ENCODE data around the gene SERPINH1. TPM values are rescaled to one million over a fixed set of nuclear protein-coding genes. Genes with fewer than 3 reads are reported as not detected.

SERPINH1 gene
- polyA plus RNA-seq, 4 donors = 8.1 to 151 (median 33.6) TPM

GRCh38 chr11:75556275-75556674, 5.8 kb upstream of the SERPINH1 start:
- Histone ChIP-seq H3K4me1 (ENCODE audit: control insufficient read depth in 3 of 3, insufficient read depth in 2 of 3, low read depth in 1 of 3, low read length in 2 of 3) (peaks cover 0 to 36% (median 2%) of the 10 kb centered on the region in 3 donors), H3K27ac (ENCODE audit: low read depth in 1 of 3, low read length in 2 of 3) (no peak overlapping the region), H3K36me3 (ENCODE audit: control insufficient read depth in 3 of 3, insufficient read depth in 2 of 3, low read depth in 1 of 3, low read length in 3 of 3) (no peaks in the 10 kb centered on the region), H3K4me3 (ENCODE audit: low read depth in 1 of 3, low read length in 3 of 3) (no peak overlapping the region), H3K9me3 (ENCODE audit: control insufficient read depth in 2 of 2, insufficient read depth in 1 of 2, low read depth in 1 of 2, low read length in 1 of 2) (no peaks in the 10 kb centered on the region), H3K27me3 (ENCODE audit: control insufficient read depth in 3 of 3, insufficient read depth in 3 of 3, low read length in 3 of 3) (no peaks in the 10 kb centered on the region)
- no peak for FAIRE-seq
- no peak for DNase-seq
- 76 to 87% (median 86%) methylated on average over 3 of the region's 3 CpGs for WGBS, 3 donors

GRCh38 chr11:75557666-75558494, 4.2 kb upstream of the SERPINH1 start:
- H3K36me3 ChIP-seq (ENCODE audit: control insufficient read depth in 3 of 3, insufficient read depth in 2 of 3, low read depth in 1 of 3, low read length in 3 of 3) = no peaks in the 10 kb centered on the region
- H3K4me3 ChIP-seq (ENCODE audit: low read depth in 1 of 3, low read length in 3 of 3) = no peak overlapping the region
- H3K27ac ChIP-seq (ENCODE audit: low read depth in 1 of 3, low read length in 2 of 3) = peak overlapping the region in 2 of 3 donors; percentile 68 to 88
- no peaks in the 10 kb centered on the region for H3K9me3 ChIP-seq (ENCODE audit: control insufficient read depth in 2 of 2, insufficient read depth in 1 of 2, low read depth in 1 of 2, low read length in 1 of 2)
- 58 to 87% (median 79%) methylated on average over 16 to 17 of the region's 17 CpGs for WGBS, 3 donors
- FAIRE-seq (no peak), DNase-seq (no peak)
- no peaks in the 10 kb centered on the region for H3K27me3 ChIP-seq (ENCODE audit: control insufficient read depth in 3 of 3, insufficient read depth in 3 of 3, low read length in 3 of 3)
- peaks cover 0 to 41% (median 2%) of the 10 kb centered on the region in 3 donors for H3K4me1 ChIP-seq (ENCODE audit: control insufficient read depth in 3 of 3, insufficient read depth in 2 of 3, low read depth in 1 of 3, low read length in 2 of 3)

DNA sequence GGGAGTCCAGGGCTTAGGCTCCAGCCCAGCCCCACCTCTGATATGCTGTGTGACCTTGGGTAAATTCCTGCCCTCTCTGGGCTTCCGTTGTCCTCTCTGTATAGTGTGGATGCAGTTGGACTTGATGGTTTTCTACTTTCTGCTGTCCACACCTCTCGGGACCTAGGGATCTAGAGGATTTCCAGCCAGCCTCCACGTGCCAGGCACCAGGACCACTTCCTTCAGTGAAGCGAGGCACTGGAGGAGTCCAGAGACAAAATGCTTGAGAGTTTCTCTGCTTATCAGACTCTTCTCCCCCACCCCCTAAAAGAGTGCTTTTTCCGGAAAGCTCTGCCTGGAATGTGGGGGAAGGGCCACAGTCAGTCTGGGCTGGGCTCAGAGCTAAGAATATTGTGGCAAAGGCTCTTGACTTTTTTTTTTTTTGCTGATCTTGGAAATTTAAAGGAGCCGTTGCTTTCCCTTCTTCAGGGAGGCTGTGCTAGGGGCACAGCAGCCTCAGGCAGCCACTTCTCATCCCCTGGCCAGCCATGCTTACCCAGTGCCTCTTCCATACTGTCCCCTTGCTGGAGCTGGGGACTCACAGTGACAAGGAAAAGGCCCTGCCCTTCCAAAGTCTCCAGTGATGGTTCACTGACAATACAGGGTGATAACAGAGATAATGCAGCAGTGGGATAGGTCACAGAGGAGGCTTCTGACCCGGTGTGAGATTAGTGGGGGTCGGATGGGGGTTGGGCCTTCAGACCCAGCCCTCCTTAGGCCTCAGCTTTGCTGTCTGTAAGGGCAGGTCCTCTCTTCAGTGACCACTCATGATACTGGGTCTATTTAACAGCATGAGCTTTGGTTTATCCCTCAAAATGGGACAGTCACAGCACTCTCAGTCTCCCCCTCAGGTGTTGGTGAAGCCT, 2.9 kb upstream of the SERPINH1 start:
- peaks cover 0 to 10% (median 0%) of the 10 kb centered on the region in 3 donors for H3K36me3 ChIP-seq (ENCODE audit: control insufficient read depth in 3 of 3, insufficient read depth in 2 of 3, low read depth in 1 of 3, low read length in 3 of 3)
- WGBS, 3 donors = 28 to 33% (median 30%) methylated on average over 8 of the region's 8 CpGs
- H3K4me1 ChIP-seq (ENCODE audit: control insufficient read depth in 3 of 3, insufficient read depth in 2 of 3, low read depth in 1 of 3, low read length in 2 of 3) = peaks cover 0 to 49% (median 5%) of the 10 kb centered on the region in 3 donors
- H3K27me3 ChIP-seq (ENCODE audit: control insufficient read depth in 3 of 3, insufficient read depth in 3 of 3, low read length in 3 of 3) = no peaks in the 10 kb centered on the region
- DNase-seq (peak in 1 of 2 donors; percentile 69), FAIRE-seq (no peak)
- no peaks in the 10 kb centered on the region for H3K9me3 ChIP-seq (ENCODE audit: control insufficient read depth in 2 of 2, insufficient read depth in 1 of 2, low read depth in 1 of 2, low read length in 1 of 2)
- no peak overlapping the region for H3K4me3 ChIP-seq (ENCODE audit: low read depth in 1 of 3, low read length in 3 of 3)
- H3K27ac ChIP-seq (ENCODE audit: low read depth in 1 of 3, low read length in 2 of 3) = peak overlapping the region; percentile 13 to 88 (median 68)

GRCh38 chr11:75560644-75561043, 1.4 kb upstream of the SERPINH1 start:
- no peak for DNase-seq
- H3K27ac ChIP-seq (ENCODE audit: low read depth in 1 of 3, low read length in 2 of 3) = no peak overlapping the region
- peaks cover 0 to 58% (median 5%) of the 10 kb centered on the region in 3 donors for H3K4me1 ChIP-seq (ENCODE audit: control insufficient read depth in 3 of 3, insufficient read depth in 2 of 3, low read depth in 1 of 3, low read length in 2 of 3)
- H3K9me3 ChIP-seq (ENCODE audit: control insufficient read depth in 2 of 2, insufficient read depth in 1 of 2, low read depth in 1 of 2, low read length in 1 of 2) = no peaks in the 10 kb centered on the region
- 74 to 83% (median 75%) methylated on average over 1 of the region's 1 CpG for WGBS, 3 donors
- H3K4me3 ChIP-seq (ENCODE audit: low read depth in 1 of 3, low read length in 3 of 3) = no peak overlapping the region
- H3K36me3 ChIP-seq (ENCODE audit: control insufficient read depth in 3 of 3, insufficient read depth in 2 of 3, low read depth in 1 of 3, low read length in 3 of 3) = peaks cover 0 to 24% (median 0%) of the 10 kb centered on the region in 3 donors
- no peak for FAIRE-seq
- H3K27me3 ChIP-seq (ENCODE audit: control insufficient read depth in 3 of 3, insufficient read depth in 3 of 3, low read length in 3 of 3) = no peaks in the 10 kb centered on the region

DNA sequence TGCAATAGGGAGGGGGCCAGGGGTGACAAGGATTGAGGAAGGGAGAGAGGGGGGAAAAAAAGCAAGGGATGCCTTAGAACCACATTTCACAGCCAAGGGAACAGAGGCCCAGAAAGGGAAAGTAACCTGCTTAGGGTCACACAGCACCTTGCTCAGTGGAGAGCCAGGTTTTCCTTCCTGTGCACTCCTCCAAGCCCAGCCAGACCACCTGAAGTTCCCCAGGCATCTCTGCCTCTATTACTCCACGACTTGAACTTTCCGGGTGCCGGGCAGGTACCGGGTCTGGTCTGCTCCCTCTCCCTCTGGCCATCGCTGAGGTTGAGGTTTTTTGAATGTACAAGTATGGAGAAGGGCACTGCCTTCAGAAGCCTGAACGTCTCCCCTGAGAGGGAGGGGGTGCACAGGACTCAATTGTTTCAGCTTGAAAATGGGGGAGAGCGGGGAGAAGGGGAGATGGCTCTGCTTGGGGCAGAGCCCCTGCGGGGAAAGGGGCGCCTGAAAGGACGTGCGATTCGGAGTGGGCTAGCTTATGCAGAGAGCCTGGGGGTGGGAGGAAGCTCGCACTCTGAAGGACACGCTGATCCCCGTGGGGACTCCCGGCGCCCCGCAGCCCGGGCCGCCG, 516 bp upstream of the SERPINH1 start:
- FAIRE-seq (no peak), DNase-seq (no peak)
- Histone ChIP-seq H3K9me3 (ENCODE audit: control insufficient read depth in 2 of 2, insufficient read depth in 1 of 2, low read depth in 1 of 2, low read length in 1 of 2) (no peaks in the 10 kb centered on the region), H3K4me1 (ENCODE audit: control insufficient read depth in 3 of 3, insufficient read depth in 2 of 3, low read depth in 1 of 3, low read length in 2 of 3) (peaks cover 0 to 61% (median 5%) of the 10 kb centered on the region in 3 donors), H3K27ac (ENCODE audit: low read depth in 1 of 3, low read length in 2 of 3) (peak overlapping the region; percentile 32 to 99 (median 98)), H3K27me3 (ENCODE audit: control insufficient read depth in 3 of 3, insufficient read depth in 3 of 3, low read length in 3 of 3) (no peaks in the 10 kb centered on the region), H3K36me3 (ENCODE audit: control insufficient read depth in 3 of 3, insufficient read depth in 2 of 3, low read depth in 1 of 3, low read length in 3 of 3) (peaks cover 0 to 33% (median 0%) of the 10 kb centered on the region in 3 donors), H3K4me3 (ENCODE audit: low read depth in 1 of 3, low read length in 3 of 3) (peak overlapping the region; percentile 77 to 99 (median 86))
- 18 to 20% (median 20%) methylated on average over 19 to 21 of the region's 21 CpGs for whole genome bisulfite sequencing, 3 donors

- 11 to 13% (median 13%) methylated on average over 16 of the region's 16 CpGs for WGBS, 3 donors
- Histone ChIP-seq H3K9me3 (ENCODE audit: control insufficient read depth in 2 of 2, insufficient read depth in 1 of 2, low read depth in 1 of 2, low read length in 1 of 2) (no peaks in the 10 kb centered on the region), H3K27ac (ENCODE audit: low read depth in 1 of 3, low read length in 2 of 3) (peak overlapping the region; percentile 81 to 99 (median 98)), H3K4me3 (ENCODE audit: low read depth in 1 of 3, low read length in 3 of 3) (peak overlapping the region; percentile 77 to 99 (median 86)), H3K36me3 (ENCODE audit: control insufficient read depth in 3 of 3, insufficient read depth in 2 of 3, low read depth in 1 of 3, low read length in 3 of 3) (peaks cover 0 to 47% (median 2%) of the 10 kb centered on the region in 3 donors), H3K4me1 (ENCODE audit: control insufficient read depth in 3 of 3, insufficient read depth in 2 of 3, low read depth in 1 of 3, low read length in 2 of 3) (peaks cover 0 to 57% (median 5%) of the 10 kb centered on the region in 3 donors), H3K27me3 (ENCODE audit: control insufficient read depth in 3 of 3, insufficient read depth in 3 of 3, low read length in 3 of 3) (no peaks in the 10 kb centered on the region)
- FAIRE-seq (no peak), DNase-seq (peak in 1 of 2 donors; percentile 61)
Observed at GRCh38 chr11:75562836-75563484, 907 bp downstream of the SERPINH1 start.

- H3K9me3 ChIP-seq (ENCODE audit: control insufficient read depth in 2 of 2, insufficient read depth in 1 of 2, low read depth in 1 of 2, low read length in 1 of 2) = no peaks in the 10 kb centered on the region
- no peak for FAIRE-seq
- no peak for DNase-seq
- peak overlapping the region in 2 of 3 donors; percentile 98 to 99 for H3K27ac ChIP-seq (ENCODE audit: low read depth in 1 of 3, low read length in 2 of 3)
- no peaks in the 10 kb centered on the region for H3K27me3 ChIP-seq (ENCODE audit: control insufficient read depth in 3 of 3, insufficient read depth in 3 of 3, low read length in 3 of 3)
- H3K4me1 ChIP-seq (ENCODE audit: control insufficient read depth in 3 of 3, insufficient read depth in 2 of 3, low read depth in 1 of 3, low read length in 2 of 3) = peaks cover 0 to 53% (median 5%) of the 10 kb centered on the region in 3 donors
- H3K4me3 ChIP-seq (ENCODE audit: low read depth in 1 of 3, low read length in 3 of 3) = peak overlapping the region in 1 of 3 donors; percentile 99
- WGBS, 3 donors = 37 to 54% (median 53%) methylated on average over 5 of the region's 5 CpGs
- H3K36me3 ChIP-seq (ENCODE audit: control insufficient read depth in 3 of 3, insufficient read depth in 2 of 3, low read depth in 1 of 3, low read length in 3 of 3) = peaks cover 4 to 53% (median 5%) of the 10 kb centered on the region in 3 donors
Observed at GRCh38 chr11:75563501-75563977, 1.5 kb downstream of the SERPINH1 start.

Data from small intestine (tissue), 7 donors.